Fibroblast of lung (primary cell): Measurements from ENCODE around the gene RRAGD.

ENCODE experiments used
- CTCF ChIP-seq, 2 donors: IDR thresholded peaks in 1 of 2; conservative IDR thresholded peaks in 1 of 2; 1 replicate in 1 of 2; 2 replicates in 1 of 2; pipeline ENCODE4 v1.5.1; 2011 to 2012; ENCODE audit warnings: low read length in 2 of 2, control low read depth in 1 of 2, inconsistent platforms in 1 of 2, low read depth in 1 of 2, mild to moderate bottlenecking in 1 of 2
- EZH2 ChIP-seq: IDR thresholded peaks from 2 replicates; pipeline ENCODE4 v1.5.1; 2012; ENCODE audit warnings: low read length, control low read depth, mild to moderate bottlenecking; ENCODE audit errors: missing control alignments

DNA sequence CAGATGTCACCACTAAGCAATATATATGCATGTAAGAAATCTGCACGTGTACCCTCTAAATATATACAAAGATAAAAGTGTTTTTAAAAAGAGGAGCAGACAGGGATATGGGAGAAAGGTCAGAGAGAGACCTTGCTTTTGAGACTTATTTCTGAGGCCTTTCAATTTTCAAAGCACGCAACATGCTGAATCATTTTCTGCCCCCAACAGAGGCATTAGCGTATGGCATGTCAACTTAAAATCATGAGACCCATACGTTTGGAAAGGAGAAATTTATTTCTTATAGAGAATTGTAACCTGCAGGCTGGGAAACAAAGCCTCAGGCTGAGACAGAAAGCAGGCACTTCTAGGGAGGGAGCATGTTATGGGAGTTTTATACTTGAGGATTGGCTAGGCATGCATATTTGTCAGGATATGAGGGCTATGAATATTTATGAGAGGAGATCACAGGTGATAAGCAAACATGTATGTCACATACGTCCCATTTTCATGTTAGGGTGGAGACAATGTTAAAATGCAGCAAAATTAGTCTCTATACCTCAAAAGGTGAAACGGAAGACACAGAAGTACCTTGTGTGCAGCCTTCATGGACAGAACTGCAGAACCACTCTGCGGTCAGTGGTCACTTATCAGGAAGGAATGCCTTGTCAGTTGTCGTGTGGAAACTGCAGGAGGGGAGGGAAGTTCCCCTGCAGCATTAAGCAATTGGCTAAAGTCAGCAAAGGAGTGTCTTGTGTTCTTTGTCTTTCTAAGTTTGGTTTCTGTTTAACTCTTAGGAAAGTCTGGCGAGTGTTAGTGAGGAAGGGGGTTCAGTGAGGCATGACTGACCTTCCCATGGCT lies 90.7 kb downstream of the RRAGD start:
- TF ChIP-seq CTCF (conservative IDR thresholded peaks at IDR 0.05 in 1 of 2, IDR thresholded peaks at IDR 0.05 in 1 of 2; ENCODE audit: low read depth in 1 of 2, low read length in 2 of 2) (no peak), EZH2 (no peak)
